HepG2 (cell line): ENCODE data around the gene TATDN2. TPM values are rescaled to one million over a fixed set of nuclear protein-coding genes. Genes with fewer than 3 reads are reported as not detected.

Experiments used
- RERE ChIP-seq: IDR thresholded peaks from 2 replicates; pipeline ENCODE4 v1.6.1; 2016; ENCODE audit warnings: low read depth, missing genetic modification reagents, missing compliant biosample characterization
- ZNF574 ChIP-seq: sonication (generic); formaldehyde crosslinking; IDR thresholded peaks from 2 replicates; pipeline ENCODE4 v1.4.0; 2020; ENCODE audit warnings: missing genetic modification reagents
- ZNF792 ChIP-seq: IDR thresholded peaks from 2 replicates; pipeline ENCODE4 v1.6.1; 2016
- polyA plus RNA-seq, 8 experiments: library from polyadenylated mRNA; depleted of rRNA in 3 of 8; stranded (reverse) in 7 of 8; unstranded in 1 of 8; fragments of >200 nt; fragmentation: Illumina TruSeq in 4 of 8; extraction: Trizol in 4 of 8; gene quantifications; 2 replicates each; pipeline versions ENCODE4 v1.2.1 to v1.2.3, GENCODE V29; 2011 to 2016; ENCODE audit warnings: low read depth in 4 of 8, missing spikeins in 1 of 8, mixed read lengths in 1 of 8; ENCODE audit not compliant: insufficient read depth in 1 of 8
- total RNA-seq, 5 experiments: library from RNA; depleted of rRNA; stranded (reverse); fragments of >200 nt; fragmentation: Illumina TruSeq; extraction: Trizol; gene quantifications; 2 replicates each; pipeline ENCODE4 v1.2.3, GENCODE V29; 2016; ENCODE audit warnings: low read depth in 1 of 5

Gene TATDN2
- total and polyA plus RNA-seq, 2 of the 13 experiments (the other 11 are each of a cell fraction or from before 2014, with no cell fraction given) = 12.1 to 21.9 TPM

- TF ChIP-seq RERE (no peak), ZNF574 (CRISPR knock-in tag) (no peak), ZNF792 (no peak)
- TF ChIP-seq, all 625 proteins: peak for 0
These were observed 19.9 kb upstream of the TATDN2 start (continued) for GRCh38 chr3:10228248-10228950.
